Ascending aorta (tissue), 2 donors: ENCODE results near the gene LTBP3. TPM values are rescaled to one million over a fixed set of nuclear protein-coding genes. Genes with fewer than 3 reads are reported as not detected.

Experiments
- DNase-seq, 2 donors: peaks; one replicate each; pipeline ENCODE4 v3.0.0-alpha.2; 2019; ENCODE audit warnings: low spot score in 2 of 2
- H3K27ac ChIP-seq, 2 donors: fragments of 200-600 bp; sonication (generic); one replicate each; pipeline ENCODE4 v1.5.1; 2016 to 2017; ENCODE audit warnings: mild to moderate bottlenecking in 1 of 2
- H3K27me3 ChIP-seq: fragments of 200-600 bp; sonication (generic); one replicate; pipeline ENCODE4 v1.5.1; 2017
- H3K36me3 ChIP-seq, 2 donors: fragments of 200-600 bp; sonication (generic); one replicate each; pipeline ENCODE4 v1.5.1; 2016
- H3K4me1 ChIP-seq, 2 donors: fragments of 200-600 bp; sonication (generic); one replicate each; pipeline ENCODE4 v1.5.1; 2016 to 2017; ENCODE audit warnings: mild to moderate bottlenecking in 1 of 2
- H3K4me3 ChIP-seq, 2 donors: fragments of 200-600 bp; sonication (generic); one replicate each; pipeline ENCODE4 v1.5.1; 2016 to 2017; ENCODE audit warnings: mild to moderate bottlenecking in 1 of 2
- H3K9me3 ChIP-seq, 2 donors: fragments of 200-600 bp; sonication (generic); one replicate each; pipeline ENCODE4 v1.5.1; 2016
- CTCF ChIP-seq, 3 experiments: fragments of 200-600 bp in 2 of 3; fragments of 450-650 bp in 1 of 3; sonication (generic) in 2 of 3; IDR thresholded peaks; one replicate each; pipeline ENCODE4 v1.5.1; 2016 to 2019; ENCODE audit warnings: antibody characterized with exemption in 3 of 3, mild to moderate bottlenecking in 1 of 3, moderate library complexity in 1 of 3
- intact Hi-C: fragments of 100-400 bp; cut with DNase I; formaldehyde crosslinking; loops from one replicate; pipeline ENCODE4 v1.15.1; 2023
- total RNA-seq: library from RNA; depleted of rRNA; stranded (reverse); fragments of >200 nt; gene quantifications from one replicate; pipeline ENCODE4 v1.1.0, GENCODE V29; 2016

Gene LTBP3
- total RNA-seq, 1 donor from 2014 or later = 702 TPM

- Histone ChIP-seq H3K9me3 (no peaks in the 10 kb centered on the region), H3K4me1 (peaks cover 12 to 20% of the 10 kb centered on the region in 2 donors), H3K27ac (peak overlapping the region; percentile 96 to 99), H3K36me3 (peaks cover 56 to 59% of the 10 kb centered on the region in 2 donors), H3K27me3 (no peaks in the 10 kb centered on the region), H3K4me3 (no peak overlapping the region)
- DNase-seq = no peak
- TF ChIP-seq CTCF (IDR thresholded peaks at IDR 0.05) = no peak
- intact Hi-C loops = no loop called here
Observed at GRCh38 chr11:65579291-65579690, 21.1 kb upstream of the LTBP3 start.

GRCh38 chr11:65578667-65579066 lies 20.5 kb upstream of the LTBP3 start:
- no peaks in the 10 kb centered on the region for H3K9me3 ChIP-seq
- H3K4me3 ChIP-seq = peak overlapping the region in 1 of 2 donors; percentile 98
- H3K36me3 ChIP-seq = peaks cover 50 to 52% of the 10 kb centered on the region in 2 donors
- DNase-seq = no peak
- H3K4me1 ChIP-seq = peaks cover 12 to 22% of the 10 kb centered on the region in 2 donors
- no peak for TF ChIP-seq CTCF (IDR thresholded peaks at IDR 0.05)
- peak overlapping the region; percentile 96 to 99 for H3K27ac ChIP-seq
- intact Hi-C loops = no loop called here
- H3K27me3 ChIP-seq = no peaks in the 10 kb centered on the region

- Histone ChIP-seq H3K27me3 (no peaks in the 10 kb centered on the region), H3K9me3 (no peaks in the 10 kb centered on the region), H3K36me3 (peaks cover 45 to 47% of the 10 kb centered on the region in 2 donors), H3K27ac (peak overlapping the region; percentile 96 to 99), H3K4me1 (peaks cover 16 to 28% of the 10 kb centered on the region in 2 donors), H3K4me3 (peak overlapping the region; percentile 95 to 98)
- no peak for TF ChIP-seq CTCF (IDR thresholded peaks at IDR 0.05)
- intact Hi-C loops = no loop called here
- no peak for DNase-seq
Observed at GRCh38 chr11:65578134-65578533, 20.0 kb upstream of the LTBP3 start.

DNA sequence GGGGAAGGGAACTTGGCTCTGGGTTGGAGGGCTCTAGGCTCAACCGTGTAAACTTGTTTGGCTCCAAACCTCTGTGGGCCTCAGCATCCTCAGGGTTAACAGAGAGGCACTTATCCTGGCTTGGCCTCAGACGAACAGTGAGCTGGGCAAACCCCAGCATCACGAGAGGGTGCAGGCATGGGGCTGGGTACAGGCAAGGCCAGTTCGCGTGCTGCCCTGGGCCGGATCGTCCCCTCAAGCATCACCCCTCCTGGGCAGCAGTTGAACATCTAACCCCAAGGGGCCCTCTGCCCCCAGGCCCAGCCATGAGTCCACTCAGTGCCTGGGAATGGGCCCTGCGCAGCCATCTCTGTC lies 19.6 kb upstream of the LTBP3 start:
- peaks cover 16 to 29% of the 10 kb centered on the region in 2 donors for H3K4me1 ChIP-seq
- intact Hi-C loops = loop anchor here (2.0 kb wide), 1 partner anchor 29 kb away; no protein-coding TSS in a partner anchor
- H3K27ac ChIP-seq = peak overlapping the region; percentile 96 to 99
- no peak for DNase-seq
- TF ChIP-seq CTCF (IDR thresholded peaks at IDR 0.05) = no peak
- peak overlapping the region; percentile 95 to 98 for H3K4me3 ChIP-seq
- H3K36me3 ChIP-seq = peaks cover 44 to 45% of the 10 kb centered on the region in 2 donors
- H3K9me3 ChIP-seq = no peaks in the 10 kb centered on the region
- H3K27me3 ChIP-seq = no peaks in the 10 kb centered on the region

- Histone ChIP-seq H3K27ac (peak overlapping the region; percentile 96 to 99), H3K9me3 (no peaks in the 10 kb centered on the region), H3K4me1 (peaks cover 16 to 30% of the 10 kb centered on the region in 2 donors), H3K4me3 (peak overlapping the region; percentile 95 to 98), H3K36me3 (peaks cover 38 to 41% of the 10 kb centered on the region in 2 donors), H3K27me3 (no peaks in the 10 kb centered on the region)
- DNase-seq = peak; percentile 82 to 93
- intact Hi-C loops = loop anchor here (2.0 kb wide), 1 partner anchor 30 kb away; no protein-coding TSS in a partner anchor
- no peak for TF ChIP-seq CTCF (IDR thresholded peaks at IDR 0.05)
Observed at GRCh38 chr11:65576867-65577755, 19.0 kb upstream of the LTBP3 start.
